ENCODE data around the gene SLC15A3.

Gene SLC15A3

DNA sequence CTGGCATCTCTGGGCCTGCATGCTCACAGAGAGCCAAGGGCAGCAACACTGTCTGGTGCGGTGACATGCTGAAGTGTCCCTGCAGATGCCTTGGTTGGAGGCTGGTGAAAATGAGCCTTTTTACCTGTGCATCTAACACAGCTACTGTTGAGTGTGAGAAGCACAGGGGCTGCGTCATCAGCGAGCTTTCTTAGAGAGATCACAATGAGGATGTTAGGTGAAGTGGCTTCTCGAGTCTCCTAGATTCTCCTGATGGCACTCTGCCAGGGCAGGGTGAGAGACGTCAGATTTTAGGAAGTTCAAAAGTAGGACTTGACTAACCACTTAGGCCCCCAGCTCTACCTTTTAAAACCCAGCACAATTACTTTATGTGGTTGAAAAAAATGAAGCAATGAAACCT, 3.6 kb upstream of the SLC15A3 start:
- TF ChIP-seq CTCF (conservative IDR thresholded peaks at IDR 0.05; ENCODE audit: low read depth, low read length), result no peak
- no peak overlapping the region for H3K4me3 ChIP-seq (ENCODE audit: low read depth, low read length)
- no peak for DNase-seq (ENCODE audit: low read depth)

DNA sequence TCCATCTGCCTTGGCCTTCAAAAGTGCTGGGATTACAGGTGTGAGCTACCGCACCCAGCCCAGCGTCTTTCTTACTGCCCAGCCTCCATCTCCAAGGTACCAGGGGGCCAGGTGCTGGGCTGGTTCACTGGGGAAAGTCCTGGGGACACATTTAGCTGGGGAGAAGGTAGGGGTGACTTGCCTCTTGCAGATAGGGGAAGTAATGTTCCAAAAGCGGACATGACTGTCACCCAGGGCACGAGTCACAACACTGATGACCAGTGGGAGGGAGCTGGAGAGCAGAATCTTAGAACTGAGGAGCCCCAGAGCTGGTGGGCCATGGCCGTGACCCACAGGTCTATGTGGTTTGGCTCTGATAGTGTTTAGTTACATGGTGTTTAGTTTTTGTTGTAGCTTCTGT, 2.4 kb upstream of the SLC15A3 start:
- no peak overlapping the region for H3K4me3 ChIP-seq (ENCODE audit: low read depth, low read length)
- TF ChIP-seq CTCF (conservative IDR thresholded peaks at IDR 0.05; ENCODE audit: low read depth, low read length), result no peak
- no peak for DNase-seq (ENCODE audit: low read depth)

DNA sequence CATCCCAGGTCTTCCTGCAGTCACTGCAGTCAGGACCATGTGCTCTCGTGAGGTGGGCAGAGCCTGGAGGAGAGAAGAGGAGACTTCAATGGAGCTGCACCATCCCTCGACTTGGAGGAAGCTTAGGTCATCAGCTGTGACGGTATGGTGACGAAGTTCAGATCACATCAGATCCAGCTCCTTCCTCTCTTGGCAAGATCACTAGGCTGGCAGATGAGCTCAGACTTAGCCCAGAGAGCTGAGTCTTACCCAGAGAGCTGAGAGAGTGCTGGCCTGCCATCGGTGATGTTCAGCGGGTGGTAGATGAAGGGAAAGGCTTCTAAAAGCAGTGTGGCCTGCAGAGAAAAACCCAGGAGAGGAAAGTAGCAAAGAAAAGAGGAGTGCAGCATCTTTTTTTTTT, 1.8 kb upstream of the SLC15A3 start:
- DNase-seq (ENCODE audit: low read depth), result no peak
- H3K4me3 ChIP-seq (ENCODE audit: low read depth, low read length), result no peak overlapping the region
- TF ChIP-seq CTCF (conservative IDR thresholded peaks at IDR 0.05; ENCODE audit: low read depth, low read length), result no peak

DNA sequence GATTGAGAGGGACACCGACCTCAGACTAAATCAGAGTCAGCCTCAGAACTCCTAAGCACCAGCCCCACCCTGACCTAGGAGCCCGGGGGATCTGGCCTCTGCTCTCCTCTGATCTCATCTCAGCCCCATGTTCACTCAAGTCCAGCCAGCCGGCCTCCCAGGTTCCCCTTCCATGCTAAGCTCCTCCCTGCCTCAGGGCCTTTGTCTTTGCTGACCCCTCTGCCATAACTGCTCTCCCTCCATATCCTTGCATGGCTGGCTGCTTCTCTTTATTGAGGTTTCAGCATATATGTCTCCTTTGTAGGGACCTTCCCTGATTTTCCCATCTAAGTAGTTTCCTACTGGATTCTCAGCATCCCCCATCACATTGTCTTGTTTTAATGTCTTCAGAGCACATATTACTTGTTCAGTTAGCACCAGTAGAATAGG, 780 bp upstream of the SLC15A3 start:
- TF ChIP-seq CTCF (conservative IDR thresholded peaks at IDR 0.05; ENCODE audit: low read depth, low read length), result no peak
- no peak overlapping the region for H3K4me3 ChIP-seq (ENCODE audit: low read depth, low read length)
- no peak for DNase-seq (ENCODE audit: low read depth)

DNA sequence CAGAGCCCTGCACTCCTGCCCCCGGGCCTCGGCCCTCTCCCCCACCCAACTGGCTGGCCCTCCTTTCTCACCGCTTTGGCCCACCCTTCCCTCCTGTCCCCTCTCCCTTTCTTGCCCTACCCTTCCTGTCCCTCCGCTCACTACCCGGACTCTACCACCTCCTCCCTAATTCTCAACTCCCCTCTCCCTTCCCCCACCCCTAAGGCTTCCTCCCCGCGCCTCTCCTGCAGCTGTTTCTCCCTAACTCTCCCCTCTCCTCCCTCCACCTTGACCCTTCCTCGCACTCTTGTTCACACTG, 421 bp downstream of the SLC15A3 start:
- peak overlapping the region; percentile 57 for H3K4me3 ChIP-seq (ENCODE audit: low read depth, low read length)
- DNase-seq (ENCODE audit: low read depth), result no peak
- TF ChIP-seq CTCF (conservative IDR thresholded peaks at IDR 0.05; ENCODE audit: low read depth, low read length), result no peak

GRCh38 chr11:60950933-60951605, 907 bp downstream of the SLC15A3 start:
- DNase-seq (ENCODE audit: low read depth), result peak; percentile 17
- no peak for TF ChIP-seq CTCF (conservative IDR thresholded peaks at IDR 0.05; ENCODE audit: low read depth, low read length)

GRCh38 chr11:60950024-60950423, 2.0 kb downstream of the SLC15A3 start:
- DNase-seq (ENCODE audit: low read depth), result no peak
- no peak overlapping the region for H3K4me3 ChIP-seq (ENCODE audit: low read depth, low read length)

More at GRCh38 chr11:60950933-60951605, 907 bp downstream of the SLC15A3 start:
- peak overlapping the region; percentile 57 for H3K4me3 ChIP-seq (ENCODE audit: low read depth, low read length)

More at GRCh38 chr11:60950024-60950423, 2.0 kb downstream of the SLC15A3 start:
- no peak for TF ChIP-seq CTCF (conservative IDR thresholded peaks at IDR 0.05; ENCODE audit: low read depth, low read length)
